Activated T-cell treated with anti-CD3 and anti-CD28 coated beads, Interleukin-2, amount 50 U/mL, for 72 hours (primary cell): ENCODE results near the gene DNHD1. TPM values are rescaled to one million over a fixed set of nuclear protein-coding genes. Genes with fewer than 3 reads are reported as not detected.

Source experiments
- ATAC-seq, 2 donors: fragments of 150-1000 bp; cut with Tn5 transposase; replicated peaks in 1 of 2; 2 replicates each; pipeline ENCODE4 v1.10.0; 2021; ENCODE audit warnings: moderate library complexity in 2 of 2, mild to moderate bottlenecking in 1 of 2
- DNase-seq, 2 donors: peaks; one replicate each; pipeline ENCODE4 v3.0.0; 2021 to 2022; ENCODE audit warnings: mixed read lengths in 1 of 2
- H3K27ac Mint-ChIP-seq: one replicate; pipeline ENCODE4 v1.8.0; 2022; ENCODE audit warnings: mild to moderate bottlenecking, moderate library complexity, mixed read lengths
- H3K27me3 Mint-ChIP-seq: one replicate; pipeline ENCODE4 v1.8.0; 2022; ENCODE audit warnings: low read depth, mixed read lengths
- H3K36me3 Mint-ChIP-seq, 2 donors: one replicate each; pipeline ENCODE4 v1.8.0; 2022; ENCODE audit warnings: mixed read lengths in 2 of 2, mild to moderate bottlenecking in 1 of 2; ENCODE audit not compliant: insufficient read depth in 2 of 2
- H3K4me1 Mint-ChIP-seq: one replicate; pipeline ENCODE4 v1.8.0; 2022; ENCODE audit warnings: low read depth, mixed read lengths
- H3K4me3 Mint-ChIP-seq, 2 donors: one replicate each; pipeline ENCODE4 v1.8.0; 2022; ENCODE audit warnings: mild to moderate bottlenecking in 2 of 2, mixed read lengths in 2 of 2, moderate library complexity in 2 of 2
- H3K9me3 Mint-ChIP-seq, 2 donors: one replicate each; pipeline ENCODE4 v1.8.0; 2022; ENCODE audit warnings: mixed read lengths in 2 of 2
- total RNA-seq, 2 donors: library from RNA; stranded (reverse); gene quantifications; one replicate each; pipeline ENCODE4 v1.2.3, GENCODE V29; 2022

The DNHD1 gene
- total RNA-seq, 2 donors from 2014 or later: 38.5 to 44.4 TPM

DNA sequence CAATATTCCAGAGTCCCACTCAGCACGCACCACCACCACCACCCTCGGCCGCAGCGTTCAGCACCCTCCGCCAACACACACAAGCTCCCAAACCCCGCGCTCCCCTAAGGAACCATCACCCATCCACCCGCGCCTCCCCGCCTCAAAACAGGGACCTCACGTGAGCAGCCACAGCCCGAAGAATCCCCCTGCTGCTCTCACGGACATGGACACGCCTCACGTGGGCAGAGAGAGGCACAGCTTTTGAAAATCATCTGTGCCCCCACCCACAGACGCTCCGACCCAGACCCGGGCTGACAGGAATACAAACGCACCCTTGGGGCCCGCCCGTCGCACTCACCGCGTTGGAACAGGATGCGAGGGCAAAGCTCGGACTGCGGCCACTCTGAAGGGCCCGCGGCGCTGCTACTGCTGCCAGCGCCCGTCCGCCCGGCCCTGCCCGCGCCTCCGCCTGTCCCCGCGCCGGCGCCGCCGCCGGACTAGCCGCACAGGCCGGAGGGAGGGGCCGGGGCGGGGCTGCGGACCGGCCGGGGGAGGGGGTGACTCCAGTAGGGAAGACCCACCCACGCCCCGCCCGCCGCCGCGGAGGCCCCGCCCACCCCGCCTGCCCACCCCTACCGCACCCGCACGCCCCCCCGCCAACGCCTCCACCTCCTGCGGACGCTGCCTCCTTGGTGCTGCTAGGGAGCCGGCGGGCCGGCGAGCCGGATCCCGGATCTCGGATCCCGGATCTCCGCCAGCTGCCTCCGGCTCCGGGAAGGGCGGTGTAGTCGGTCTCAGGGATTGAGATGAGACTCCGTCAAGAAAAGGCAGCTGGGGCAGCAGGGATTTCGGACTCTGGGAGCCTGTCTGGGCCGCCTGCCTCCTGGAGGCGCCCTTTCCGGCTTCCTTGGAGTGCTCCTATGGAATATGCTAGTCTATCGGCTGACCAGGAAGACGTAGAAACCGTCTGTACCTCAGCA, 23.3 kb upstream of the DNHD1 start, which contains the start of gene TRIM3:
TSS of gene TRIM3 (minus strand) at position 491 of the 962 bp plus-strand sequence. CDS start 8,246 bp downstream, outside the sequence.
- Mint-ChIP-seq H3K27me3 (no peaks in the 10 kb centered on the region), H3K36me3 (peaks cover 2 to 3% of the 10 kb centered on the region in 2 donors), H3K4me3 (peak within 1 kb of the TSS; percentile 77 to 89), H3K27ac (peak within 1 kb of the TSS; percentile 27), H3K9me3 (no peaks in the 10 kb centered on the region), H3K4me1 (peaks cover 10% of the 10 kb centered on the region)
- peak; percentile 69 to 70 for DNase-seq
- peak; percentile 78 to 85 for ATAC-seq

DNA sequence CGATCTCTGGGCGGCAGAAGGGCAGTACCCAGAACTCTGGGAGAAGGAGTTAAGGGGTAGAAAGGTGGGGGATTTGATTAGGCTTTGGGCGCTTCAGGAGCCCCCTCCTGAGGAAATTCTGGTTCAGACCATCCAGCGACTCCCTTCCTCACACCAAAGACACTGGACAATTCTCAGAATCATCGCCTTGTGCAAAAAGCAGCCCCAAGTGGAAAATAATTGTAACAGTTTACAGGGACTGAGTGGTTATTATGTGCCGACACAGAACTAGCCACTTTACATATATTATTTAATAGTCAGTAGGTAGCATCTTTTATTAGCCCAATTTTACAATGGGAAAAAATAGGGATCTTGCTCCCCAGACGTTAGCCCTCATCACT, 22.7 kb upstream of the DNHD1 start:
- DNase-seq: no peak
- Mint-ChIP-seq H3K27me3 (no peaks in the 10 kb centered on the region), H3K27ac (peak overlapping the region; percentile 27), H3K4me3 (peak overlapping the region; percentile 70 to 83), H3K36me3 (peaks cover 2 to 3% of the 10 kb centered on the region in 2 donors), H3K4me1 (peaks cover 14% of the 10 kb centered on the region), H3K9me3 (no peaks in the 10 kb centered on the region)
- no peak for ATAC-seq

DNA sequence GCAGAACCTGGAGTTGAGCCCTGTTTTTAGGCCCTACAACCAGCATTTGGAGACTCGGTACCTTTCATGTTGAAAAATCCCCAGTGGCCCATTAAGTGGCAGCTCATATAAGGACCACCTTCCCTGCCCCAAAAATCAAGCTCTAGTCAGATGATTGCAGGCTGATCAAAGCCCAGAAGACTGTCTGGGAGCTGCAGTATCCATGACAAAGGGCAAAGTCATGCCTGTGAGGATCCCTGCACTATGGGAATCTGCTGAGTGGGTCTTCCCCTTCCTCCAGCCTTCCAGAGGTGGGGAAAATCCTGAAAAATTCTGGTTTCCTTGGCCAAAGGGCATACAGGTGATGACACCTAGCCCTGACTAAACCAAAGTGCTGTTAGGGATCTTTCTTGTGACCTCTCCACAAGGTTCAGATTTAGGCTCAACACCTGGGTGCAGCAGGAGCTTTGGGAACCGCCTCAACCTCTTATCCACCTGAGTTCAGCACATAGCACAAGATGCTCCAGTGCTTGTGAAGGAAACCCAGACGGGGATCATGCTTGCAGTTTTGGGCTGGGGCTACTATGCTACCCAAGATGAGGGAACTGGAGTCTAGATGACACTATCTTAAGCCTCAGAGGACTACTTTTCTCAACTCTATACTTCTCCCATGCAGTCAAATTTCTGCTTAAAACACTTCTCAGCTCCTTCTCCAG, 22.1 kb upstream of the DNHD1 start:
- Mint-ChIP-seq H3K4me3 (peak overlapping the region in 1 of 2 donors; percentile 13), H3K9me3 (no peaks in the 10 kb centered on the region), H3K27me3 (no peaks in the 10 kb centered on the region), H3K36me3 (peaks cover 2 to 3% of the 10 kb centered on the region in 2 donors), H3K27ac (no peak overlapping the region), H3K4me1 (peaks cover 20% of the 10 kb centered on the region)
- no peak for DNase-seq
- no peak for ATAC-seq

DNA sequence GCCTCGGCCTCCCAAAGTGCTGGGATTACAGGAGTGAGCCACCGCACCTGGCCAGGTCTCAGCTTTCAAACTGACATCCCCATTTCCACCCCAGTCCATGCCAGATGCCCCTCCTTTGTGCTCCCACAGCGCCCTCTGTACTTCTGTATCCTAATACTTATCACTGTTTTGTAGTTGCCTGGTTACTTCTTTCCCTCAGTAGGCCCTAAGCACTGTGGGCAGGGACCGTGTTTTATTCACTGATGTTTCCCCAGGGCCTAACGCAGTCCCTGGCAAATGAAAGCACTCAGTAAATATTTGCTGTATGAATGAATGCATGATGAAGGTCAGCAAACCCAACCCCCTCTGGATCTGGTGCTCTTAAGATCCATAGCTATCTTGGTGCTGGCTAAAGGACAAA, 21.1 kb upstream of the DNHD1 start:
- Mint-ChIP-seq H3K4me1 (peaks cover 29% of the 10 kb centered on the region), H3K4me3 (peak overlapping the region in 1 of 2 donors; percentile 17), H3K36me3 (peaks cover 2 to 3% of the 10 kb centered on the region in 2 donors), H3K9me3 (no peaks in the 10 kb centered on the region), H3K27me3 (no peaks in the 10 kb centered on the region), H3K27ac (no peak overlapping the region)
- ATAC-seq (no peak), DNase-seq (no peak)

DNA sequence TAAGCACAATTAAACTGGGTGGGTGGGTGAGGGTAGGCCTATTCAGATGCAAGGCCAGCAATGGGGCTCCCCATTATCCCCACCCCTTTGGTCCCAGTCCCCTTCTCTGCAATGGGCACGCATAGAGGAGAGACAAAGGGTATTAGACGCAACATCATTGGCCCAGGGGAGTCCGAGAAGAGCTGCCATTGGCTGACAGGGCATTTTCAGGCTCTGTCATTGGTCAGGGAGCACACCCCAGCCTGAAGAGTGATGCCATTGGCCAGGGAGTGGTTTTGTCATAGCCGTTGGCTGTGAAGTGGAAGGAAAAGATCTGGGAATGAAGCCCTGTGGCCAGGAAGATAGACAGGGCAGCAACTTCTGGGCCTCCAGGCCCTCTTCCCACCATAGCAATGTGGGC, 20.5 kb upstream of the DNHD1 start:
- Mint-ChIP-seq H3K36me3 (peaks cover 2 to 3% of the 10 kb centered on the region in 2 donors), H3K4me1 (peaks cover 34% of the 10 kb centered on the region), H3K4me3 (no peak overlapping the region), H3K27me3 (no peaks in the 10 kb centered on the region), H3K27ac (no peak overlapping the region), H3K9me3 (no peaks in the 10 kb centered on the region)
- ATAC-seq (no peak), DNase-seq (no peak)

DNA sequence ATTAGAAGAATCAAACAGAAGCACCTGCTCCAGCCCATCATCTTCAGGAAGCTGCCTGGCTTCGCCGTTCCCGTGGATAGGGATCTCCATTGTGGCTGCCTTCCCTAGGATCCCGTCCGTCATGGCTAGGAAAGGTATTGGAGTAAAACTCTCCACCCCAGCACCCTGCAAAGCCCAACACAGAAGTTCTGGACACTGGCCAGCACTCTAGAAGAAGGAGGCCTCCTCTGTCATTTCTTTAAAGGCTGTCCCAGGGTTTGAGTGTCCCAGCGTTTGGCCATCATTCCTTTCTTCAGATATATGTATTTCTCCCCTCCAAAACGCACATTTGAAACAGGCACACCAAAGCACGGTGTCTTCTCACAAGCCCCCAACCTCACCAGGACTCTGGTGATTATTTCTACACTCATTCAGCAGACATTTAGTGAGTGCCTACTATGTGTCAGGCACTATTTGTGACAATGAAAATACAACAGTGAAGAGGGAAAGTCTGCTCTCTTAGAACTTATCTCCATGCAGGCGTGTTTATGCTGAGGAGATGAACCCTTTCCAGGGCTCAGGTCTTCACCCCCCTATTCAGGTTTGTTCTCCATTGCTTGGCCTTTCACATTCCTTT, 16.7 kb upstream of the DNHD1 start:
- no peak for DNase-seq
- peaks cover 7 to 10% of the 10 kb centered on the region in 2 donors for H3K36me3 Mint-ChIP-seq
- peak overlapping the region; percentile 87 for H3K27ac Mint-ChIP-seq
- H3K4me1 Mint-ChIP-seq: peaks cover 40% of the 10 kb centered on the region
- H3K9me3 Mint-ChIP-seq: no peaks in the 10 kb centered on the region
- H3K27me3 Mint-ChIP-seq: no peaks in the 10 kb centered on the region
- ATAC-seq: no peak
- H3K4me3 Mint-ChIP-seq: peak overlapping the region; percentile 94

DNA sequence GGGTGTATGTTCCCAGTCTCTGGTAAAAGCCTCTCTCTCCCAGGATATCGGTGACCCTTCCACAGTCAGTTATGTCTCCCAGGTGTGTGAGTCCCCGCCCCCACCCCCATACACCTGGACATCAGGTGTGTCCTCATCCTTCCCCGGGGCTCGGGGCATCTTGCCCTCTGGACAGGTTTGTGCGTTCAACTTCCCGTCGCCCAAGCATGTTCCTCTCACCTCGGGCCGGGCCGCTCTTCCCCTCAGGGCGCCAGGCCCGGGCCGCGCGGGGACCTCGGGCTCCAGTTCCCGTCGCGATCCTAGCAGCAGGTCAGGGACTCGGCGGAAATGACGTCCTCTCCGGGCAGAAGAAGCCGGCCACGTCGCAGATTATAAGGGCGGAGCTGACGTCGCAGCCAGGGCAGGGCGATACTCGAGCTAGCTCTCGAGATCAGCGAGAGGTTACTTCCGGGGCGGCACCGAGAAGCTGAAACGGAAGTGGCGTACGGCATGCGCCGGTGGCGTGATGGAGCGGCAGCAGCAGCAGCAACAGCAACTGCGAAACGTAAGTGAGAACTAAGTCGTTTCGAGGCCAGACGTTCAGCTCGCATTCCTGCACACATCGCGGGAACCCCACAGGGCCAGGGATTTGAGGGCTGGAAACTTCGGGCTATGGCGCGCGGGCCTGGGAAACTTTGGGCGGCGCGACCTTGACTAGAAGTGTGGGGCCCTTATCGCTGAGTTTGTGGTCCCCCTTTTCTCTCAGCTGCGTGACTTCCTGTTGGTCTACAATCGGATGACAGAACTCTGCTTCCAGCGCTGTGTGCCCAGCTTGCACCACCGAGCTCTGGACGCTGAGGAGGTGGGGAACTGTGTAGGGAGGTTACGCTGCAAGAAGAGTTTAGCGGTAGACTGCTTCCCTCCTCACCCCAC, 15.8 kb upstream of the DNHD1 start, which contains the start of the genes ARFIP2 and TIMM10B:
TSS of gene ARFIP2 (minus strand) at position 320 of the 912 bp plus-strand sequence. CDS start 910 bp downstream, outside the sequence.
TSS of gene TIMM10B (plus strand) at position 490 of the 912 bp plus-strand sequence. CDS start at position 506, 16 bp downstream.
- no peaks in the 10 kb centered on the region for H3K27me3 Mint-ChIP-seq
- DNase-seq (peak; percentile 97 to 99), ATAC-seq (peak; percentile 99)
- peak within 1 kb of the TSS; percentile 94 for H3K4me3 Mint-ChIP-seq
- no peaks in the 10 kb centered on the region for H3K9me3 Mint-ChIP-seq
- H3K4me1 Mint-ChIP-seq: peaks cover 40% of the 10 kb centered on the region
- peak within 1 kb of the TSS; percentile 87 for H3K27ac Mint-ChIP-seq
- peaks cover 7 to 10% of the 10 kb centered on the region in 2 donors for H3K36me3 Mint-ChIP-seq

DNA sequence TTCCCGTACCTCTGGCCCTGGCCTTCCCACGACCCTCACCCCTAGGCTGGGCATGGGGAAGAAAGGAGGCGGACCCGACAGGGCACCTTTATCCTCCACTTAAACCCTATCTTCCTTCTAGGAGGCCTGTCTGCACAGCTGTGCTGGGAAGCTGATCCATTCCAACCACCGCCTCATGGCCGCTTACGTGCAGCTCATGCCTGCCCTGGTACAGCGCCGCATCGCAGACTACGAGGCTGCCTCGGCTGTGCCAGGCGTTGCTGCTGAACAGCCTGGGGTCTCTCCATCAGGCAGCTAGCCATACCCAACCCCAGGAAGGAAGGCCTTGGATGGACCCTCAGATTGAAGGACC, 15.2 kb upstream of the DNHD1 start:
- Mint-ChIP-seq H3K4me1 (peaks cover 40% of the 10 kb centered on the region), H3K4me3 (peak overlapping the region; percentile 94), H3K27me3 (no peaks in the 10 kb centered on the region), H3K36me3 (peaks cover 6 to 10% of the 10 kb centered on the region in 2 donors), H3K27ac (peak overlapping the region; percentile 87), H3K9me3 (no peaks in the 10 kb centered on the region)
- ATAC-seq: no peak
- no peak for DNase-seq

DNA sequence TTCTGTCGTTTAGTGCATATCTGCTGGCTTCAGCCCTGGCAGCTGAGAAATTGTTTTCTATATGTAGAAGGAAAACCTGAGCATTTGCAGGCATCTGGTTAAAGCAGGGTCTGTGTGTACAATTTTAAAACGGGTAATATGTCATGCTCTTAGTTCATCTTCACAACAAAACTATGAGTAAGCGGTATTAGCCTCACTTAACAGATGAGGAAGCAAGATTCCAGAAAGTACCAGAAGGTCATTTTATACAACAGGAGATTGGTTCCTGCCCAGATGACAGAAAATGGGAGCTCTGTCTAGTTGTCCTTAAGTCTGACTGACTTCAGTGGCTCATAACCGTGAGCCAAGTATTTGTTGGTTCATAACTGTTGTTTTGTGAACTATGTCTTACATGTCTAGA, 14.6 kb upstream of the DNHD1 start:
- Mint-ChIP-seq H3K27ac (peak overlapping the region; percentile 66), H3K36me3 (peaks cover 6 to 7% of the 10 kb centered on the region in 2 donors), H3K27me3 (no peaks in the 10 kb centered on the region), H3K4me3 (peak overlapping the region; percentile 94), H3K9me3 (no peaks in the 10 kb centered on the region), H3K4me1 (peaks cover 40% of the 10 kb centered on the region)
- ATAC-seq (no peak), DNase-seq (no peak)

DNA sequence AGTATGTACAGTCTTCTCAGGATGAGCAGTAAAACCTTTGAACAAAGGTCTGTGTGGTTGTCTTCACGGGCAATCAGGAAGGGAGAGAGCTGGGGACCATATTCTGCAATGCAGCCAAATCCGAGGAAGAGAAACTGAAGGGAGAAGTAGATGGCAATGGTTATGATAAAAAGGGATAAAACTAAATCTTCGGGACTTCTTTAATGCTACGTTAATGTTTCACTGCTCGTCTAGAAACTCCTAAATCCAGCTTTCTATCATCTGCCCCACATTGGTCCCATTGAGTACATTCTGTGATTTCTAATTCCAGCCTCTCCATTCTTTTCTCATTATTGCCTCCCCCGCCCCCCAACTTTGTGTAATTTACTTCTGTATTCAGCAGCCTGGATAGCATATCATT, 14.1 kb upstream of the DNHD1 start:
- no peaks in the 10 kb centered on the region for H3K9me3 Mint-ChIP-seq
- H3K4me3 Mint-ChIP-seq: peak overlapping the region; percentile 10 to 94
- H3K36me3 Mint-ChIP-seq: peaks cover 6 to 7% of the 10 kb centered on the region in 2 donors
- peaks cover 40% of the 10 kb centered on the region for H3K4me1 Mint-ChIP-seq
- peak overlapping the region; percentile 66 for H3K27ac Mint-ChIP-seq
- no peak for DNase-seq
- ATAC-seq: no peak
- H3K27me3 Mint-ChIP-seq: no peaks in the 10 kb centered on the region

DNA sequence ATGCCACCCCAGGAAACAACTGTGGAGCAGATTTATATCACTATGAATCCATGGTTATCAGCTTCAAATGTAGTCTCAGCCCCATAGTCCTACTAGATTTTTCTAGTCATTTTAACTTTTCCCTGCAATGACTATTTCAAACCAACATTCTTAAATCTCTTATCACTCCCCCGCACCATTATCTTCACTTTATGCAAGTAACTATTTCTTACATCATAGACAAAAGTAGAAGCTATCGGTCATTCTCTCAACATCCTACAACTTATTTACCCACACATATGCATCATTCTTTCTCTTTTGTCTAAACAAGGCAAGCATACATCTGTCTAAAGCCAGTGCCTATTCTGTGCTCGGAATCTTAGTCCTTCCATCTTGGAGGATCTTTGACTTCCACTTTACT, 11.4 kb upstream of the DNHD1 start:
- H3K36me3 Mint-ChIP-seq: peaks cover 6 to 7% of the 10 kb centered on the region in 2 donors
- no peak for ATAC-seq

DNA sequence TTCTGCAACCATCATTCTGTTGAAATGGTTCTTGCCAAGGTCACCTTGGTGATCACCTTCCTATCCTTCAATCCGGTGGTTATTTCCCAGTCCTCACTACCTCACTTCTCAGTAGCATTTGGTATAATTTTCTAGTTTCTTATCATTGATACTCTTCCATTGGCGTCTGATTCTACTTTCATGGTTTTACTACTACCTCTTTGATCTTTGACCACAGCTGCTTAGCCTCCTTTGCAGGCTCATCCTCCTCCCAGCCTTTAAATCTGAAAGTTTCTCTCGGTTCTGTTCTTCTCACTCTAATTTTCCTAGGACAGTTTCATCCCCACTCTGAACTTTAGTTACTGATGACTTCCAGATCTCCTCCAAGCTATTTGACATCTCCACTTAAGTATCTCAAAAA, 10.8 kb upstream of the DNHD1 start:
- H3K27ac Mint-ChIP-seq: no peak overlapping the region
- ATAC-seq (no peak), DNase-seq (no peak)
- no peaks in the 10 kb centered on the region for H3K27me3 Mint-ChIP-seq
- H3K4me3 Mint-ChIP-seq: no peak overlapping the region
- H3K9me3 Mint-ChIP-seq: no peaks in the 10 kb centered on the region
- H3K4me1 Mint-ChIP-seq: peaks cover 18% of the 10 kb centered on the region
- peaks cover 6 to 7% of the 10 kb centered on the region in 2 donors for H3K36me3 Mint-ChIP-seq

More for the DNA sequence above, 11.4 kb upstream of the DNHD1 start:
- Mint-ChIP-seq H3K27me3 (no peaks in the 10 kb centered on the region), H3K4me1 (peaks cover 24% of the 10 kb centered on the region), H3K27ac (no peak overlapping the region), H3K4me3 (no peak overlapping the region), H3K9me3 (no peaks in the 10 kb centered on the region)
- DNase-seq: no peak
